ENCODE results near the gene EYA3.

EYA3 gene

DNA sequence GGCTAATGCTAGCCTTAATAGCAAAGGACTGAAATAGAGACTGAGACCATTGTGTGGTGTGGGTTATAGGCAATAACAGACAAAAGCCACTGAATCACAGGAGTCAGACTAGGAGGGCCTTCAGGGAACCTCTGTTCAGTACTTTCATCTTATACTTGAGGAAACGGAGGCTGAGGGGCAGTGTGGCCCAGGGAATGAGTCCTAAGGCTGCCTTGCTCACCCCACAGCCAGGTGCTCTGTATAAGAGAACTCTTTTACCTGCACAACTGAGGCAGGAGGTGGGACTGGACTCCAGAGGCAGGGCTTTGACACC is 150.9 kb downstream of the EYA3 start:
- no peak overlapping the region for H3K4me3 ChIP-seq (replicated peaks; ENCODE audit: low read depth, low read length)
- TF ChIP-seq, protein P1, sequence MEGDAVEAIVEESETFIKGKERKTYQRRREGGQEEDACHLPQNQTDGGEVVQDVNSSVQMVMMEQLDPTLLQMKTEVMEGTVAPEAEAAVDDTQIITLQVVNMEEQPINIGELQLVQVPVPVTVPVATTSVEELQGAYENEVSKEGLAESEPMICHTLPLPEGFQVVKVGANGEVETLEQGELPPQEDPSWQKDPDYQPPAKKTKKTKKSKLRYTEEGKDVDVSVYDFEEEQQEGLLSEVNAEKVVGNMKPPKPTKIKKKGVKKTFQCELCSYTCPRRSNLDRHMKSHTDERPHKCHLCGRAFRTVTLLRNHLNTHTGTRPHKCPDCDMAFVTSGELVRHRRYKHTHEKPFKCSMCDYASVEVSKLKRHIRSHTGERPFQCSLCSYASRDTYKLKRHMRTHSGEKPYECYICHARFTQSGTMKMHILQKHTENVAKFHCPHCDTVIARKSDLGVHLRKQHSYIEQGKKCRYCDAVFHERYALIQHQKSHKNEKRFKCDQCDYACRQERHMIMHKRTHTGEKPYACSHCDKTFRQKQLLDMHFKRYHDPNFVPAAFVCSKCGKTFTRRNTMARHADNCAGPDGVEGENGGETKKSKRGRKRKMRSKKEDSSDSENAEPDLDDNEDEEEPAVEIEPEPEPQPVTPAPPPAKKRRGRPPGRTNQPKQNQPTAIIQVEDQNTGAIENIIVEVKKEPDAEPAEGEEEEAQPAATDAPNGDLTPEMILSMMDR (IDR thresholded peaks at IDR 0.05; ENCODE audit: low read length, missing control alignments) = no peak
- DNase-seq (ENCODE audit: low read depth) = no peak

DNA sequence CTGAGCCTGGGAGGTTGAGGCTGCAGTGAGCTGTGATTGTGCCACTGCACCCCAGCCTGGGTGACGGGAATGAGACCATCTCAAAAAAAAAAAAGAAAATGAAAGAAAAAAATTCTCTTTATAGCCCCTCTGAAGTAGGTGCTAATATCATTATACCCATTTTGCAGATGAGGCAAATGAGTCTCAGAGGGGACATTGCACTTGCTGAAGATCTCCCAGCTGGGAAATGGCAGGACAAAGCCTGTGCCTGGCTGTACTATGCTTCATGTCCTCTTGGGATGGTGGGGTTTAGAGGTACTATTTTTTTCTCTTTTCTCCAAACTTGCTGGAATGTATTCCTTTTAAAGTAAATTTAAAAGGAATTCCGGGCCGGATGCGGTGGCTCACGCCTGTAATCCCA is 152.0 kb downstream of the EYA3 start:
- H3K4me3 ChIP-seq (replicated peaks; ENCODE audit: low read depth, low read length) = no peak overlapping the region
- TF ChIP-seq, protein P1 (IDR thresholded peaks at IDR 0.05; ENCODE audit: low read length, missing control alignments) = no peak
- DNase-seq (ENCODE audit: low read depth) = no peak

DNA sequence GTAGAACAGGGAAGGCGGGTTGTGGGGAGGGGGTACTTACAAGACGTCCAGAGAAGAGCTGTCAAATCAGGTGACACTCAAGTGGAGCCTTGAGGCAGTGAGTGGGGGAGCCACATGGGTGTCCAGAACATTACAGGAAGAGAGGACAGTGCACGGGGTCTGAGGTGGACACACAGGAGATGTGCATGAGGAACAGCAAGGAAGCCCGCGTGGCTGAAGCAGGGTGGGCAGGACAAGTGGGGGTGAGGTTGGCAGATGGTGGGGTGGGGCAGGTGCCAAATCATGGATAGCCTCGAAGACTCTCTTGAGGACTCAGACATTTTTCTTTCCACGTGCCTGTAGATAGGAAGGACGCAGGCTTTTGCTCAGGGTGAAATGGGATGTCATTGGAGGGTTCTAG is 152.7 kb downstream of the EYA3 start:
- no peak for DNase-seq (ENCODE audit: low read depth)
- no peak overlapping the region for H3K4me3 ChIP-seq (replicated peaks; ENCODE audit: low read depth, low read length)
- TF ChIP-seq, protein P1 (IDR thresholded peaks at IDR 0.05; ENCODE audit: low read length, missing control alignments) = no peak

DNA sequence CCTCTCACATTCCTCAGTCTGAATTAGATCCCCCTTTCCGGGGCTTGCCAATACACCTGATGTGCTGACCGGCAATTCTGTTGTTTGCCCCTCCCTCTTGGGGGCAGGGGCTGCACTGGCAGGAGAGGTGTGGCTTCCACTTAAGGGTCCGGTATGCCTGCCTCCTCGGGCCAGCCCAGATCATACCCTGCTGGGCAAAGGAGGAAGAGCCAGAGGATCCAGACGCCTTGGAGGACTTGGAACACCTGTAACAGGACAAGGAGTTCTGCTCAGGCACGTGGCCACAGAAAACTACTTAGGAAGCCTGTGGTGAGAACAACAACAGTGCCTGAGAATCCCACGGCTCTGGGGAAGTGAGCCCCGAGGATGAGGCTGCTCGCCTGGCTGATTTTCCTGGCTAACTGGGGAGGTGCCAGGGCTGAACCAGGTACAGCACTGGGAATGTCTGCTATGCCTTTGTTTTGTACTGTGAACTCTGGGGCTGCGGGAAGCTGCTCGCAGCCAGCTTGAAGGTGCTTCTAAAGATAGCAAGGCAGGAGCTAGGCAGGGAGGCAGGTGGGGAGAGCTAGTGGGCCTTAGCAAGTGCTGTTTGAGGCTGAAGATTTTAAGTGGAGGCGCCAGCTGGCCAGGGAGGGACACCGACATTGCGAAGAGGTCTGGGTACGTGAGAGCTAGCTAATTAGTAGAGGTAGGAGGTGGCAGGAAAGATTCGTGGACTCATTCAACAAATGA is 153.4 kb downstream of the EYA3 start, which contains the start of gene SMPDL3B:
TSS of gene SMPDL3B (plus strand) at position 183 of the 732 bp plus-strand sequence. CDS start at position 367, 184 bp downstream.
- no peak for DNase-seq (ENCODE audit: low read depth)
- H3K4me3 ChIP-seq (replicated peaks; ENCODE audit: low read depth, low read length) = no peak within 1 kb of the TSS
- TF ChIP-seq, protein P1 (IDR thresholded peaks at IDR 0.05; ENCODE audit: low read length, missing control alignments) = no peak

DNA sequence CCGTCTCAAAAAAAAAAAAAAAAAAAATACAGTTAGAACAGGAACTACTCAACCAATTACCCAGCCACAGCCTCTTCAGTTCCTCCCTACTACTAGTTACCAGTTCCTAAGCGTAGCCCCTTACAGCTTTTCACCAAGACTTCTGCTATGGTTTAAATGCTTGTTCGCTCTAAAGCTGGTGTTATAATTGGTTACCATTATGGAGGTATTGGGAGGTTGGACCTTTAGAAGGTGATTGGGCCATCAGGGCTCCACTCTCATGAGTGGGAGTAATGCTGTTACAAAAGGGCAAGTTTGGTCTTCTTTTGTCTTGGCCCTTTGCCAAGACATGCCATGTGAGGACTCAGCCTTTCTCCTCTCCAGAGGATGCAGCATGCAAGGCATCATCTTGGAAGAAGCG is 156.7 kb downstream of the EYA3 start:
- peak; percentile 13 for DNase-seq (ENCODE audit: low read depth)
- no peak overlapping the region for H3K4me3 ChIP-seq (replicated peaks; ENCODE audit: low read depth, low read length)
- TF ChIP-seq, protein P1 (IDR thresholded peaks at IDR 0.05; ENCODE audit: low read length, missing control alignments) = no peak

DNA sequence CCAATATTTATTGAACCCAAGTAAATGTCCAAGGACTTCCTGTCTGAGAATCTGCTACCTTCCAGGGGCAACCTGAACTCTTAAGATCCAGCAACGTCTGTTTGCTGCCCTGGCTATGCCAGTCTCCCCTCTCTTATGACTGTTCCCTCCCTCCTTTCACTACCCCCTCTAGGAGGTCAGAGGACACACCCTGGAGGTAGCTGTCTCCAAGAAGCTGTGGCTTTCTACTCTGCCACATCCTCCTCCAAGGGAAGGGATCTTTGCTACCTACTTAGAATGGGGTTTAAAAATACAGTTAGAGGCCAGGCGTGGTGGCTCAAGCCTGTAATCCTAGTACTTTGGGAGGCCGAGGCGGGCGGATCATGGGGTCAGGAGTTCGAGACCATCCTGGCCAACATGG is 157.2 kb downstream of the EYA3 start:
- TF ChIP-seq, protein P1 (IDR thresholded peaks at IDR 0.05; ENCODE audit: low read length, missing control alignments) = no peak
- no peak overlapping the region for H3K4me3 ChIP-seq (replicated peaks; ENCODE audit: low read depth, low read length)
- no peak for DNase-seq (ENCODE audit: low read depth)

All from fibroblast of pulmonary artery (primary cell).